ENCODE measurements around the gene ORC2. TPM values are rescaled to one million over a fixed set of nuclear protein-coding genes. Genes with fewer than 3 reads are reported as not detected.

ORC2 gene
- total RNA-seq, 6 experiments from 2014 or later = 5.3 to 13.6 (median 8.4) TPM

DNA sequence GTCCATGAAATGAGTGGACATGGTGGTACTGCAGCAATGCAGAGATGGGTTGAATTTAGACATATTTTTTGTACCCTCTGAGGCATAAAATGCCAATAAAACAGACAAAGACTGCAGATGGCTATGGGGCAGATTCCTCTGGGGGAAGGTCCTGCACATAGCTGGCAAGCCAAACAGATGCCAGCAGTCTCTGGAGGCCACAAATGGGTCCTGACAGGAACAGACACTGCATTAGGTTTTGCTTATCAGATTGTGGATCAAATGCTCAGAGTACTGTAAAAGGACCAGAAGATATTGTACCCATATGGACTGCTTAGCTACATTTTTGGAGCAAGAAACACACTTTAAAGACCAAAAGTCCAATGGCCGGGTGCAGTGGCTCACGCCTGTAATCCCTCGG is 40.9 kb upstream of the ORC2 start:
- no peaks in the 10 kb centered on the region for H3K9me3 ChIP-seq
- no peak overlapping the region for H3K4me3 ChIP-seq
- intact Hi-C loops (cut with DNase I) = no loop called here
- no peak for TF ChIP-seq POLR2A (IDR thresholded peaks at IDR 0.05)
- TF ChIP-seq, protein P1, sequence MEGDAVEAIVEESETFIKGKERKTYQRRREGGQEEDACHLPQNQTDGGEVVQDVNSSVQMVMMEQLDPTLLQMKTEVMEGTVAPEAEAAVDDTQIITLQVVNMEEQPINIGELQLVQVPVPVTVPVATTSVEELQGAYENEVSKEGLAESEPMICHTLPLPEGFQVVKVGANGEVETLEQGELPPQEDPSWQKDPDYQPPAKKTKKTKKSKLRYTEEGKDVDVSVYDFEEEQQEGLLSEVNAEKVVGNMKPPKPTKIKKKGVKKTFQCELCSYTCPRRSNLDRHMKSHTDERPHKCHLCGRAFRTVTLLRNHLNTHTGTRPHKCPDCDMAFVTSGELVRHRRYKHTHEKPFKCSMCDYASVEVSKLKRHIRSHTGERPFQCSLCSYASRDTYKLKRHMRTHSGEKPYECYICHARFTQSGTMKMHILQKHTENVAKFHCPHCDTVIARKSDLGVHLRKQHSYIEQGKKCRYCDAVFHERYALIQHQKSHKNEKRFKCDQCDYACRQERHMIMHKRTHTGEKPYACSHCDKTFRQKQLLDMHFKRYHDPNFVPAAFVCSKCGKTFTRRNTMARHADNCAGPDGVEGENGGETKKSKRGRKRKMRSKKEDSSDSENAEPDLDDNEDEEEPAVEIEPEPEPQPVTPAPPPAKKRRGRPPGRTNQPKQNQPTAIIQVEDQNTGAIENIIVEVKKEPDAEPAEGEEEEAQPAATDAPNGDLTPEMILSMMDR (IDR thresholded peaks at IDR 0.05) = no peak
- ATAC-seq = no peak
- peaks cover 0 to 11% (median 2%) of the 10 kb centered on the region in 4 donors for H3K4me1 ChIP-seq
- no peak for DNase-seq
- H3K27me3 ChIP-seq = no peaks in the 10 kb centered on the region
- no peak overlapping the region for H3K27ac ChIP-seq
- 94% methylated on average over 3 of the region's 3 CpGs for WGBS (ENCODE audit: insufficient coverage, low coverage, low lambda C conversion rate, missing lambda C conversion rate)
- peaks cover 0 to 11% (median under 1%) of the 10 kb centered on the region in 4 donors for H3K36me3 ChIP-seq

- Histone ChIP-seq H3K9me3 (no peaks in the 10 kb centered on the region), H3K27ac (no peak overlapping the region), H3K36me3 (peaks cover 0 to 53% (median 9%) of the 10 kb centered on the region in 4 donors), H3K4me3 (no peak overlapping the region), H3K27me3 (no peaks in the 10 kb centered on the region), H3K4me1 (no peaks in the 10 kb centered on the region)
- 98% methylated on average over 3 of the region's 3 CpGs for WGBS (ENCODE audit: insufficient coverage, low coverage, low lambda C conversion rate, missing lambda C conversion rate)
- intact Hi-C loops (cut with DNase I) = no loop called here
- TF ChIP-seq, protein P1 (IDR thresholded peaks at IDR 0.05) = no peak
- no peak for TF ChIP-seq POLR2A (IDR thresholded peaks at IDR 0.05)
- no peak for DNase-seq
- ATAC-seq = no peak
These were observed 29.6 kb upstream of the ORC2 start for GRCh38 chr2:200993097-200993496.

GRCh38 chr2:200987137-200987536 is 23.7 kb upstream of the ORC2 start:
- WGBS (ENCODE audit: insufficient coverage, low coverage, low lambda C conversion rate, missing lambda C conversion rate) = 97% methylated on average over 8 of the region's 8 CpGs
- no peak for ATAC-seq
- intact Hi-C loops (cut with DNase I) = no loop called here

GRCh38 chr2:200985799-200986198 is 22.3 kb upstream of the ORC2 start:
- Histone ChIP-seq H3K36me3 (peaks cover 0 to 48% (median 7%) of the 10 kb centered on the region in 4 donors), H3K4me1 (no peaks in the 10 kb centered on the region), H3K27ac (no peak overlapping the region), H3K27me3 (no peaks in the 10 kb centered on the region), H3K4me3 (no peak overlapping the region), H3K9me3 (no peaks in the 10 kb centered on the region)
- ATAC-seq (no peak), DNase-seq (no peak)
- TF ChIP-seq POLR2A (IDR thresholded peaks at IDR 0.05) = no peak
- TF ChIP-seq, protein P1 (IDR thresholded peaks at IDR 0.05) = no peak
- intact Hi-C loops (cut with DNase I) = no loop called here
- WGBS (ENCODE audit: insufficient coverage, low coverage, low lambda C conversion rate, missing lambda C conversion rate) = 88% methylated on average over 2 of the region's 2 CpGs

More at GRCh38 chr2:200987137-200987536, 23.7 kb upstream of the ORC2 start:
- no peak for DNase-seq
- no peaks in the 10 kb centered on the region for H3K27me3 ChIP-seq
- H3K4me3 ChIP-seq = no peak overlapping the region
- no peaks in the 10 kb centered on the region for H3K9me3 ChIP-seq
- peaks cover 0 to 48% (median 5%) of the 10 kb centered on the region in 4 donors for H3K36me3 ChIP-seq
- H3K4me1 ChIP-seq = no peaks in the 10 kb centered on the region
- no peak for TF ChIP-seq POLR2A (IDR thresholded peaks at IDR 0.05)
- TF ChIP-seq, protein P1 (IDR thresholded peaks at IDR 0.05) = no peak
- no peak overlapping the region for H3K27ac ChIP-seq

DNA sequence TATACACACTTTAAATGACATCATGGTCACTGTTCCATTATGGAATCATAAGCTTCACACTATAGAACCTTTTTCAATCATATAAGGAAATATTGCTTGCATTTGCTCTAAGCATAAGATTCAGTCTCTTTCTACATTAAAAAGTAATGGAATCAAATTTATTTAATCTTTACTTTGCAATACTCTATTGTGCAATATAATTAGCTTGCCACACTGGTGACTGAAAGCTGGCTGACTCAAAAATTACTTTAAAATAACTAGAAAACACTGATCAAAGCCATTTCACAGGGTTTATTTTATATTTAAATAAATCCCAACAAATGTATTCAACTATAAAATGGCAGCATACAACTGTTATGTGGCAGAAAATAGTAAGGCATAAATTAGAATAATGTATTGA is 13.2 kb upstream of the ORC2 start:
- H3K4me1 ChIP-seq = no peaks in the 10 kb centered on the region
- ATAC-seq (no peak), DNase-seq (no peak)
- H3K9me3 ChIP-seq = no peaks in the 10 kb centered on the region
- H3K27ac ChIP-seq = no peak overlapping the region
- no peak overlapping the region for H3K4me3 ChIP-seq
- peaks cover 0 to 14% (median 2%) of the 10 kb centered on the region in 4 donors for H3K36me3 ChIP-seq
- TF ChIP-seq, protein P1 (IDR thresholded peaks at IDR 0.05) = no peak
- TF ChIP-seq POLR2A (IDR thresholded peaks at IDR 0.05) = no peak
- no peaks in the 10 kb centered on the region for H3K27me3 ChIP-seq
- intact Hi-C loops (cut with DNase I) = no loop called here

Data from right lobe of liver (tissue), 6 donors.